ENCODE data around the gene LTK.

GRCh38 chr15:41464889-41465580 lies 48.6 kb downstream of the LTK start:
- TF ChIP-seq POLR2AphosphoS5 (IDR thresholded peaks at IDR 0.05; ENCODE audit: low read depth, low read length) (no peak), TAF1 (IDR thresholded peaks at IDR 0.05; ENCODE audit: borderline replicate concordance, insufficient read depth, low read length) (no peak)
